Measurements from ENCODE around the gene DLG1.

DLG1 gene

DNA sequence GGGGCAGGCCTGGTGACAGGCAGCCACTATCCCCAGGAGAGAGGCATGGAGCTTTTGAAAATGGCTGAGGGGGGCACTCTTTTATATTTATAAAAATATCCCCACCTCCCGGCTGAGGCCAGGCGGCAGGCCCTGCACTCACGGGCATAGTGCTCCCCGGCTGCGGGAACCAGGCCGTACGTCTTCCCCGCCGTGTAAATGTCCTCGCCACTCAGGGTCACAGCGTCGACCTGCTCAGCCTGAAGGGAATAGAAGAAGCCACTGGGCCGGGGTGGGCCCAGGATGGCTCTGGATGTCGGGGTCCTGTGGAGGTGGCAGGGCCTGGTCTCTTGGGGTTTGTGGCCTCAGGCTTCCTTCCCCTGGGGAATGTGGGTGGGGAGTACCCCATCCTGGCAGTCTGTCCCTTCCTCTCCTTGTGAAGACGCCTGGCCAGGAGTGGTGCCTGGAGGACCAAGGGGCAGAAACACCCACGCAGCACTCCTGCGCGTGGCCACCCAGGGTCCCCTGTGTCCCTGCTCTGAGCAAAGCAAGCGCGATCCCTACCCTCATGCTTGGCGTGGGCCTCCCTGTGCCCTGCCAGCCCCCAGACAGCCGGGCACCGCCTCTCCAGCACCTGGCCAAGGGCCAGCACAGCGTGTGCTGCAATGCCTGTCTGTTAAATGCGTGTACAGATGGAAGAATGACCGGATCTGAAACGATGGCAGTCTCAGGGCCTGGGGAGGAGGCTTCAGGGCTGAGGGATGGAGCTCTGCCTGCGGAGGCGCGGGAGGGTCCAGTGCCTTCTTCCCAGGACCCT lies 287.7 kb downstream of the DLG1 start:
- DNase-seq = no peak

GRCh38 chr3:197009532-197010019 lies 288.8 kb downstream of the DLG1 start:
- DNase-seq = no peak

DNA sequence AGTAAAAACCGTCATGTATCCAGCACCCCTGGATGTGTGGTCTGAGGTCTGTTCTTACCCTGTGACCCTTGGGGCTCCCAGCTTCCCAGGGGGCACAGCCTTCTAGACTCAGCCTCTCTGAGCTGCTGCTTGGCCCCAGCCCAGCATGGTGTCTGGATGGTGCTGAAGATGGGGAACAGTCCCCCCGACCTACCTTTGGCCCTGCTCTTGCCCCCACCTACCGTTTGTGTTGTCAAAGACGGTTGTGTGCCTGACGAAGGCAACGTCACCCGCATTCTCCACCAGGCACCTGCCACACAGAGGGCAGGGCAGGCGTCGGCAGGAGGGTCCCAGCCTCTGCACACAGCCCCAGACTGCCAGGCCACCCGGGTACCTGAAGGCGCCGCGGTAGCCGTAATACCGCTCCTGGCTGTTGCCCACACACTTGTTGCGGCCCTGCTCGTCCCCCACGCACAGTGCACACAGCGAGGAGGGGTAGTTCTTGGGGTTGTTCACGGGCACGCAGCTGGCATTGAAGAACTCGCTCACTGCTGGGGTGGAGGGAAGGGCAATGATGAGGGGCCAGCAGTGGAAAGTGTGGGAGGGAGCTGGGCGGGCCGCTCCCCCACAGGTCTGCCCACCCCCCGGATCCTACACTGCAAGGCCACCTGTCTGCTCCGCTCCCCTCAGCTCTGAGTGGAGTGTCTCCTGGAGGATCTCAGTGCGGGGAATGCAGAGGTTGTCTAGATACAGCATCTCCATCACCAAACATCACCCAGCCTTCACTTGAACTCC lies 289.8 kb downstream of the DLG1 start:
- no peak for DNase-seq

DNA sequence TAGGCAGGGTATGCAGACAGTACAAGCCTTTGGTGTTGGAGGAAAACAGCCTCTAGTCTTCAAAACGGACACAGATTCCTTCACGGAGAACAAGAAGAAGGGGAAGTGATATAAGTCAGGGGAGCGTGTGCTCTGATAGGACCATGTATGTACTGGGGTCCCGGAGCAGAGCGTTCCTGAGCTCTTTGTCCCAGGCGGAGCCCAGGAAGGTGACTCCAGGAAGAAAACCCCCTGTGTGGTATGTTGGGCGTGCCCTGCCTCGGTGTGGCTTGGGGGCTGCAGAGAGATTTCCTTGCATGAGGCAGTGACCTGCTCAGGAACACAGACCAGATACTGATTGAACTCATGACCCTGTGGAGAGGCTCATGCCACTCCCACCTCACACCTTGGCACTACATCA lies 290.5 kb downstream of the DLG1 start:
- no peak for DNase-seq

DNA sequence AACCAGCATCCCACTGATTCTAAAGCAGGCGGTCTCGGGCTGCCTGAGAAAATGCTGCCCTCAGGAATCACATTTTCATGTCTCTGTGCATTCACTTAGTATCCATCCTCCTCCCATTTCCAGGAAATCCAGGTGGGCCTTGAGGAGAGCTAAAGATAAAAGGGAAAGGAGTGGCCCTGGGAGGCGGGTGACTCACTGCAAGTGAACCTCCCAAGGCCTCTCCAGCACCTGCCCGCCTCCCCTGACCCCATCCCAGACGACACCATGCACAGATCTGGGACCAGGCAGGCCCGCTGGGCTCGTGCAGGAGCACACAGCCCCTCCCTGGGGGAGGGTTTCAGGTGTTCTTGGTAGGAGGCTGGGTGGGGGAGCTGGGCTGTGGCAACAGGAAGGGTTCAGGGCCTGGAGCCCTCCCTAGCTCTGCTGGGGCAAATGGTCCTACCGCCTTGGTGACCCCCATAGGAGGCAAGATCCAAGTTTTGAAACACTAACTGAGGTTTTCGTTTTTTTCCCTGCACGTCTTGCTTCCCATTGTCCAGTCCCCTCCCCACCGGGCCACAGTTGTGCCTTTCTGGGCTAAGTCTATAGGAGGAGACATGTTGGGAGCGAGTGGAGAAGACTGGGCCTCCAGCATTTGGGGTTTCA lies 291.0 kb downstream of the DLG1 start:
- no peak for DNase-seq

GRCh38 chr3:197006860-197007259 lies 291.6 kb downstream of the DLG1 start:
- DNase-seq = no peak

DNA sequence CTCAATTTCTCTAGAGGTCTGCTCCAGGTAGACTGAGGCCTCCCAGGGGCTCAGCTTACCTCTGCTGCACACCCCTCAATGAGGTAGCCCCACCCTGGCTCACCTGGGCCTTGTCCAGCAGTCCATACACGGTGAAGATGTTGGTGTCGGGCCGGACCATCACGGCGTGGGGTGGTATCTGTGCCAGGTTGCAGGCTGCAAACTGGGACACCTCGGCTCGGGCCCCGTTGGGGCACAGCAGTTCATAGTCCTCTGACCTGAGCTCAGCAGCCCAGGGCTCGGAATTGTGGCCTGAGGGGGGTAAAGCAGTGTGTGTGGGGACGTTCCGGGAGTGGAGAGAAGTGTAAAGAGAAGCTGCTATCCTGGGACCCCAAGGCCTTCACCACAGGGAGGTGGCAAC lies 292.0 kb downstream of the DLG1 start:
- no peak for DNase-seq

DNA sequence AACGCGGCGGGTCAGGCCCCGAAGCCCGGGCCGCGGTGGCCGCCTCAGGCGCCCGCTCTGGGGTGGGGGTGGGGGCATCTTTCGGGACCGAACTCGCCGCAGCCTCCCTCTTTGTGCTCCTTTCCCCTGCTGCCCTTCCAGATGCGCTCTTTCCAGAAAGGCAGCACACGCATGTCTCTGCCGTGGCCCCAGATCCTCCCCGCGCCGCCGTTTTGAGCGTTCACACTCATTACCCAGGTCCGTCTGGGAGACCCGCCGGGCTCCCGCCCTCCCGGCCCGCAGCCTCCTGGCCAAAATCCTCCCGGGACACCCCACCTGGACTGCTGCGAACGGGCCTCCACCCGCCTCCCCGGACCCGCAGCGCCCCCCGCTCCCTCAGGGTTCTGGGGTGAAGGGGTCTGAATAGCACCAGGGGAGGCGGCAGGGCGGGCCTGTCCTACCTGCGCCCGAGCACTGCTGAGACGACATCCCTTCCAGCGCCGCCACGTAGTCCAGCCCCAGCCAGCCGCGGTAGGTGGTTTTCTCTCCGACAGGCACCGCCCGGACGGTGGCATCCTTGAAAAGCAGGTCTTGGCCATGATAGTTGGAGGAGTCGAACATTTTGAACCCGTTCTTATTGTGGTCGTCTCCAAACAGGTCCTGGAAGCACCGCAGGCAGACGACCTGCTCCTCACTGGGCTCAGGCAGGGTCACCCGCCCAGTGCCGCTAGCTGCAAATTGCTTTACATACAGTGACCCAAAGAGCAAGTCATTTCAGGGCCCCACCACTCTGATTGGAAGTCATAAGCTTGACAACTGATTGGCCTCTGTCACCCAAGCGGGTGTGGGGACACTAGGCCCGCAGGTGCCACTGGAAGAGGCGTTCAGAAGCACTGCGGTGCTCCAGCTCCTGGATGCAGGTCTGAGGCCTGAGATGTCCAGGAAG lies 294.7 kb downstream of the DLG1 start:
- no peak for DNase-seq

- no peak for DNase-seq
These were observed 295.5 kb downstream of the DLG1 start for GRCh38 chr3:197002701-197003454.

DNA sequence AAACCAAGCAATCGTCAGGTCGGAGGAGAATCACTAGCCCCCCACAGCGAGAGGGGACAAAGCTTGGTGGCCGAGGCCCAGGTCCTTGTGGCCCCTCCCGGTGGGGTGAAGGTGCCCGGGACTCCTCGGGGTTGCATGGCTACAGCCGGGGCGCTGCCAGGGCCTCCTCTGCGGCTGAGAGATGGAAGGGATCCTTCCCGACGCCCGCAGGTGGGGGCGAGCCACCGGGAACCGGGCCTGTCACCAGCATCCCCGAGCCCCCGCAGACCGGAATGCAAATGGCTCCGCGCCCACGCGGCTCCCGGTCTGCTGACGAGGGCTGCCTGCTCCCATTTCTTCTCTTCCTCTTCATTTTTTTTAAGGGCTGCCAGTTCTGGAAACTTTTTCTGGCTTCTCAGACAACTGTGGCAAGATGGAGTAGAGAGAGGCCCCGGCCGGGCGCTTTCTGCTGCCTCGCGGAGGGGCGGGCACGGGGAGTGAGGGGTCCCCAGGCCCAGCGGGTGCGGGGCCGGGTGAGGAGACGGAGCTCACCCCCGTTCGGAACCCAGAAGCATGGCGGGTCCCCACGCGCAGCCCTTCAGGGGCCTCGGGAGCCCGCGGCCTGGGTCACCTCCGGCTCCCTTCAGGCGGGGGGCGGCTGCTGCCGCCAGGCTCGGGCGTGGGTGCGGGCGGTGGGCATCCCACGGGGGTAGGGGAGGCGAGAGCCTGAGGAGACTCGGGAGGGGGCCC lies 296.3 kb downstream of the DLG1 start:
- no peak for DNase-seq

GRCh38 chr3:197001106-197001971 lies 297.1 kb downstream of the DLG1 start:
- DNase-seq = no peak

DNA sequence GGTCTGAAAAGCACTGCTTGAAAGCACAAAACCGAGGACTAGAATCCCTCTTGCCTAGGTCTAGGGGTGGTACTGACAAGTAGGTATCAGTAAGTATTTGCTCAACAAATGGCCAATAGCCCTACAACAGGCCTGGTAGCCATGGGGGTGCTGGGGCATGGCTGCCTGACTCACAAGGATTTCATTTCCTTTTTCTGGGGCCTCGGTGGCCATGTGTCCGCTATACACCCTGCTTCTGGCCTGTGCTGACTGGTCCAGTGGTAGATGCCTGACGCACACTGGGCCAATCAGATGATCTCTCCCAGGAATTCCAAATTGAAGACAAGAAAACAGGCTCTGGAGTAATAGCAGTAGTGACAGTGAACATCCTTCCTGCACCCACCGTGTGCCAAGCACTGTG lies 298.2 kb downstream of the DLG1 start:
- no peak for DNase-seq

GRCh38 chr3:196998966-196999760 lies 299.2 kb downstream of the DLG1 start:
- DNase-seq = no peak

DNA sequence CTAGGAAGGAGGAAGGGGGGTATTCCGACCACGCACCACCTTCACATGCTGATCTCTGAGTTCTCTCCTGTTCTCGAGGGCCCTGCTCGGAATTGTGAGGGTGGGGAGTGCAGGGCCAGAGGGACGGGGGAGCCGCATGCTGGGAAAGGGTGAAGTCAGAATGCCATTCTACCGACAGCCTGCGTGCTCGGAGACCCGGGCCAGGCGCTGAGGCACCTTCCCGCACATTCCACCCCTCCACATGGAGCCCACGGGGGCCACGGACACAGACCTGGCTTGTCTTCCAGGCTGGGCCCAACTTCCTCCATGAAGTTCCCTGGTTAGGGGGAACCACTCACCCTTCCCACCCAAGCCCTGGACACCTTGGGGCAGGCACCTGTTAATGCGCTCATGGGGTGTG lies 301.1 kb downstream of the DLG1 start:
- no peak for DNase-seq

- no peak for DNase-seq
These were observed 301.8 kb downstream of the DLG1 start for GRCh38 chr3:196996454-196997265.

GRCh38 chr3:196995646-196996355 lies 302.6 kb downstream of the DLG1 start:
- DNase-seq = no peak

DNA sequence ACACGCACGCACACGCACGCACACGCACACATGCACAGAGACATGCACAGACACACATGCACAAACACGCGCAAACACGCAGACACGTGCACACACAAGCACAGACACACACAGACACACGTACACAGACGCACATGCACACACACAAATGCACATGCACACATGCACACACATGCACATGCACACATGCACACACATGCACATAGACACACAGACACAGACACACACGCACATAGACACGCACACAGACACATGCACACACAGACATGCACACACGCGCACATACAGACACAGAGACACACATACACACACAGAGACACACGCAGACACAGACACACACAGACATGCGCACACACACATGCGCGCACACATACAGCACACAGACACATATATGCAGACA lies 303.4 kb downstream of the DLG1 start:
- no peak for DNase-seq

DNA sequence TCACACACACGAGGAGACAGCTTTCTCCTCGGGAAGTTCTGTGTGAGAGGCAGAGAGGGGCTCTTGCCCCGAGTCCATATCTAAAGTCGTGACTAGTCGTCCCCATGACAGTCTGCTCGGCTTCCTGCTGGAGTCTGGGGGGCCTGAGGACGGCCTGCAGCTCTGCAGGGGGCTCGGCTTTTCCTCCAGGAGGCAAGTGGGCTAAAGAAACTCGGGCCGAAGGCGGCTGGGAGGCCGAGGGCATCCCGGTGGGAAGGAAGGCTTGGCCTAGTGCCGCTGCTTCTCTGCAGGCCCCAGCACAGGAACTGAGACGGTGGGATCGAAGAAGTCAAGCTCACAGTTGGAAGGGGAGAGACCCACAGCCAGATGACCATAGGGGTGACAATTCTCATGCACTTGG lies 304.4 kb downstream of the DLG1 start:
- DNase-seq = no peak

Measured in NCI-H748 treated with DMSO at 0.1 percent for 48 hours (cell line).